Uterus (tissue), 4 donors: ENCODE data around the gene KDM4C. TPM values are rescaled to one million over a fixed set of nuclear protein-coding genes. Genes with fewer than 3 reads are reported as not detected.

Source experiments
- DNase-seq, 2 donors: peaks; one replicate each; pipeline ENCODE4 v3.0.0-alpha.2; 2019 to 2020
- H3K27ac ChIP-seq, 2 donors: fragments of 200-600 bp; sonication (generic); 1 replicate in 1 of 2; 2 replicates in 1 of 2; pipeline ENCODE4 v1.5.1; 2016 to 2018
- H3K27me3 ChIP-seq, 2 donors: fragments of 200-600 bp; sonication (generic); one replicate each; pipeline ENCODE4 v1.5.1; 2018 to 2019; ENCODE audit warnings: control low read depth in 1 of 2
- H3K36me3 ChIP-seq, 2 donors: fragments of 200-600 bp; sonication (generic); one replicate each; pipeline ENCODE4 v1.5.1; 2019; ENCODE audit warnings: control low read depth in 1 of 2
- H3K4me1 ChIP-seq, 2 donors: fragments of 200-600 bp; sonication (generic); one replicate each; pipeline ENCODE4 v1.5.1; 2018 to 2019; ENCODE audit warnings: control low read depth in 1 of 2
- H3K4me3 ChIP-seq, 2 donors: fragments of 200-600 bp; sonication (generic); 1 replicate in 1 of 2; 2 replicates in 1 of 2; pipeline ENCODE4 v1.5.1; 2018 to 2019; ENCODE audit warnings: mild to moderate bottlenecking in 1 of 2
- H3K9me3 ChIP-seq, 2 donors: fragments of 200-600 bp; sonication (generic); one replicate each; pipeline ENCODE4 v1.5.1; 2019; ENCODE audit warnings: control low read depth in 1 of 2
- POLR2A ChIP-seq, 2 donors: fragments of 450-650 bp; IDR thresholded peaks; one replicate each; pipeline ENCODE4 v1.6.1; 2016; ENCODE audit warnings: antibody characterized with exemption in 2 of 2, mild to moderate bottlenecking in 1 of 2, moderate library complexity in 1 of 2
- intact Hi-C: fragments of 100-400 bp; cut with DNase I; formaldehyde crosslinking; loops from one replicate; pipeline ENCODE4 v1.15.1; 2023; ENCODE audit warnings: low total_unique reads
- total RNA-seq, 4 donors: library from RNA; depleted of rRNA in 3 of 4; stranded (reverse); fragments of >200 nt in 3 of 4; gene quantifications; one replicate each; pipeline versions ENCODE4 v1.1.0 to v1.2.4, GENCODE V29; 2014 to 2023
- TF ChIP-seq, protein P1 (sequence below), 4 experiments: fragments of 200-600 bp in 2 of 4; fragments of 450-650 bp in 2 of 4; sonication (generic) in 2 of 4; IDR thresholded peaks; one replicate each; pipeline ENCODE4 v1.5.1; 2016 to 2019; ENCODE audit warnings: antibody characterized with exemption in 4 of 4, mild to moderate bottlenecking in 2 of 4, moderate library complexity in 1 of 4
- donor health status: DM: yes; HTN: yes; CAD: no.

The KDM4C gene
- total RNA-seq, 4 donors from 2014 or later, result 29.1 to 61.4 (median 45.5) TPM

DNA sequence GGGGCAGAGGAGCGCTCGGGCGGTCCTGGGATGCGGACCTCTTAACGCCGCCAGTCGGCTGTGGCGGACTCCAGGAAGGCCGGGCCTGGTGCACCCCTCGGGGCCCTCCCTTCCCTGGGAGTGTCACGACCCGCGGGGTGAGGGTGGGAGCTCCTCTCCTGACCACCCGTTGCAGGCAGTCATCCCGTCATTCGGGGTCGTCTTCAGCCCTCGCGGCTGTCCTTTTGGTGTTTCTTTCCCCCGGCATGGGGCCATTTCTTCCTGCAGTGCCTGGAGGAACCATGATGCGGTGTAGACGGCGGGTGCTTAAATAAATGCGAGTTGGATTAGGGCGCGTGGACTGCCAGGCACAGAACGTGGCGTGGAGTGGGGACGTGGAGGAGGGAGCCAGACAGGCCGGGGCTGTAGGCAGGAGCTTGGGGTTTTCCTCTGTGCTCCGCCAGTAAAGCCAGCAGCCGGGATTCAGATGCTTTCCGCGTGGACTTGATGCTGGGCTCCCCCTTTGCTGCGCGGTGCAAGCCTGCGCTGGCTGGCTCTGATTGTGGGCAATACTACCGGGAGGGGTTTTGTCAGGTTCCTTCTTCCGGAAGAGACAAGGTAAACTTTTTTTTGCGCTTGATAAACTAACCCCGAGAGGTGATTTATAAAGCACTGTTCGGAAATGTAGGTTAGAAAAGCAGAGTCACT is 868 bp downstream of the KDM4C start:
- Histone ChIP-seq H3K27me3 (no peaks in the 10 kb centered on the region), H3K4me3 (peak overlapping the region; percentile 82), H3K36me3 (no peaks in the 10 kb centered on the region), H3K4me1 (peaks cover 0 to 3% of the 10 kb centered on the region in 2 donors), H3K9me3 (no peaks in the 10 kb centered on the region), H3K27ac (peak overlapping the region; percentile 92 to 97)
- intact Hi-C loops, result no loop called here
- DNase-seq, result peak; percentile 35 to 39
- TF ChIP-seq, protein P1, sequence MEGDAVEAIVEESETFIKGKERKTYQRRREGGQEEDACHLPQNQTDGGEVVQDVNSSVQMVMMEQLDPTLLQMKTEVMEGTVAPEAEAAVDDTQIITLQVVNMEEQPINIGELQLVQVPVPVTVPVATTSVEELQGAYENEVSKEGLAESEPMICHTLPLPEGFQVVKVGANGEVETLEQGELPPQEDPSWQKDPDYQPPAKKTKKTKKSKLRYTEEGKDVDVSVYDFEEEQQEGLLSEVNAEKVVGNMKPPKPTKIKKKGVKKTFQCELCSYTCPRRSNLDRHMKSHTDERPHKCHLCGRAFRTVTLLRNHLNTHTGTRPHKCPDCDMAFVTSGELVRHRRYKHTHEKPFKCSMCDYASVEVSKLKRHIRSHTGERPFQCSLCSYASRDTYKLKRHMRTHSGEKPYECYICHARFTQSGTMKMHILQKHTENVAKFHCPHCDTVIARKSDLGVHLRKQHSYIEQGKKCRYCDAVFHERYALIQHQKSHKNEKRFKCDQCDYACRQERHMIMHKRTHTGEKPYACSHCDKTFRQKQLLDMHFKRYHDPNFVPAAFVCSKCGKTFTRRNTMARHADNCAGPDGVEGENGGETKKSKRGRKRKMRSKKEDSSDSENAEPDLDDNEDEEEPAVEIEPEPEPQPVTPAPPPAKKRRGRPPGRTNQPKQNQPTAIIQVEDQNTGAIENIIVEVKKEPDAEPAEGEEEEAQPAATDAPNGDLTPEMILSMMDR (IDR thresholded peaks at IDR 0.05), result peak in 1 of 4 experiments; percentile 23
- no peak for TF ChIP-seq POLR2A (IDR thresholded peaks at IDR 0.05)

DNA sequence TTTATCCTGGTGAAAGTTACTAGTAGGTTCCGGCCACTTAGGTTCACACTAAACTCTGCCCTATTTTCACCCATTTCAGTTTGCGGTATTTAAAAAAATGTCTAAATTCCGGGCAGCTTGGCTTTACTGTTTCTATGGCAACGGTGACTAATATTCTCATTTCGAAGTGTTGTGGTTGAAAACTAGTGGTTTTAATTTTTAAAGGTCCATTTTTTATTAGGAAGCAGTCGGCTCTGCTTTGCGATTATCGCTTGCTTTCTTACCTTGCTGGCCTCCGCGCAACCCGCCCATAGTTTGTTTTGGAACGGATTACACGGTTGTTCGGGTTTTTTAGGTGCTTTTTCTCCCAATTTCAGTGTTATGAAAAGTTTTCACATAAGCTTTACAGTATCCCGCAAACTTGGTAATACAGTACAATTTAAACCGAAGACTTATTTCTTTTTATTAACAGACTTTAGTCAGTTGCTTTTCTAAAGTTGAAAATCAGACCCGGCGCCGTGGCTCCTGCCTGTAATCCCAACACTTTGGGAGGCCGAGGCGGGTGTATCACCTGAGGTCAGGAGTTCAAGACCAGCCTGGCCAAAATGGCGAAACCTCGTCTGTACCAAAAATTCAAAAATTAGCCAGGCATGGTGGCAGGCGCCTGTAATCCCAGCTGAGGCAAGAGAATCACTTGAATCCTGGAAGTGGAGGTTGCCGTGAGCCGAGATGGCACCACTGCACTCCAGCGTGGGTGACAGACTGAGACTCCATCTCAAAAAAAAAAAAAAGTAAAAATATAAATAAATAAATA is 1.6 kb downstream of the KDM4C start:
- peak overlapping the region; percentile 92 to 97 for H3K27ac ChIP-seq

GRCh38 chr9:6761306-6761705 is 3.5 kb downstream of the KDM4C start:
- DNase-seq, result no peak
- intact Hi-C loops, result no loop called here
- H3K27ac ChIP-seq, result no peak overlapping the region

More for the DNA sequence above, 1.6 kb downstream of the KDM4C start:
- H3K4me3 ChIP-seq, result peak overlapping the region; percentile 82
- H3K9me3 ChIP-seq, result no peaks in the 10 kb centered on the region
- H3K4me1 ChIP-seq, result peaks cover 0 to 3% of the 10 kb centered on the region in 2 donors
- no peaks in the 10 kb centered on the region for H3K27me3 ChIP-seq
- intact Hi-C loops, result no loop called here
- TF ChIP-seq POLR2A (IDR thresholded peaks at IDR 0.05), result no peak
- TF ChIP-seq, protein P1 (IDR thresholded peaks at IDR 0.05), result no peak
- H3K36me3 ChIP-seq, result no peaks in the 10 kb centered on the region
- no peak for DNase-seq

DNA sequence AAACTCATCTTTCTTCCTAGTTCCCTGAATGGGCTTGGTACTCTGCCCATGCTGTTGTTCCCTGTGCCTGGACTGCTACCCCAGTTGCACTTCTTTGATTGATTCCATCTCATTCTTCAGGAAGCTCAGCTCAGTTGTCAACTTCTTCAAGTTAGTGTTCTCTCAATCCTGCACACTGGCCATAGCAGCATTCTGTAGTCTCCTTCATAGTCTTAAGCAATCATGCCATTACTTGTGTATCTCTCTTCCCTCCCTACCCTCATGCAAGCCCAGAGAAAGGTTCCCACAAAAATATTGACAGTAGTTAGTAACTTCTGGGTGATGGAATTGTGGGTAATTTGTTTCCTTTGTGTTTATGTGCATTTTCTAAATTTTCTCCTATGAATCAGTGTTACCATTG is 5.5 kb downstream of the KDM4C start:
- peaks cover 3% of the 10 kb centered on the region in 2 donors for H3K4me1 ChIP-seq
- intact Hi-C loops, result no loop called here
- no peak for TF ChIP-seq POLR2A (IDR thresholded peaks at IDR 0.05)
- TF ChIP-seq, protein P1 (IDR thresholded peaks at IDR 0.05), result no peak

More at GRCh38 chr9:6761306-6761705, 3.5 kb downstream of the KDM4C start:
- H3K36me3 ChIP-seq, result no peaks in the 10 kb centered on the region
- no peak overlapping the region for H3K4me3 ChIP-seq
- H3K27me3 ChIP-seq, result no peaks in the 10 kb centered on the region
- no peaks in the 10 kb centered on the region for H3K9me3 ChIP-seq
- H3K4me1 ChIP-seq, result peaks cover 3% of the 10 kb centered on the region in 2 donors
- TF ChIP-seq, protein P1 (IDR thresholded peaks at IDR 0.05), result no peak
- TF ChIP-seq POLR2A (IDR thresholded peaks at IDR 0.05), result no peak

DNA sequence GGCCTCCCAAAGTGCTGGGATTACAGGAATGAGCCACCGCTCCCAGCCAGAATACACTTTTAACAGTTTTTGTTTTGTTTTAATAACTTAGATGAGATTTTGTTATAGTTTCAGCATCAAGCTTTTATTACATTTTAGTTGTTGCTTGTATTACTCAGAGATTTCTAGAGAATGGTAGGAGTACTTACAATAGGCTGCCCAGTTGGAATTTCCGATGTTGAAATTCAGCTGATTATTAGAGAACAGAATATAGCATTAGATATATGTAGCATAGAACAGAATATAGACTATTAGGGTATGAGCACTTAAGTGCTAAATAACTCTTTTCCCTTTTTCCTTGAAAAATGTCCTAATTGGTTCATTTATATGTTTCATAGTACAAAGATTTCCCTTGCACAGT is 6.2 kb downstream of the KDM4C start:
- no peaks in the 10 kb centered on the region for H3K36me3 ChIP-seq
- TF ChIP-seq, protein P1 (IDR thresholded peaks at IDR 0.05), result no peak
- no peak for TF ChIP-seq POLR2A (IDR thresholded peaks at IDR 0.05)
- H3K4me3 ChIP-seq, result no peak overlapping the region
- no peak for DNase-seq
- H3K9me3 ChIP-seq, result no peaks in the 10 kb centered on the region
- peaks cover 3% of the 10 kb centered on the region in 2 donors for H3K4me1 ChIP-seq
- H3K27ac ChIP-seq, result no peak overlapping the region
- intact Hi-C loops, result no loop called here
- H3K27me3 ChIP-seq, result no peaks in the 10 kb centered on the region

More for the DNA sequence above, 5.5 kb downstream of the KDM4C start:
- no peak for DNase-seq
- no peak overlapping the region for H3K27ac ChIP-seq
- H3K27me3 ChIP-seq, result no peaks in the 10 kb centered on the region
- no peaks in the 10 kb centered on the region for H3K36me3 ChIP-seq
- H3K4me3 ChIP-seq, result no peak overlapping the region
- no peaks in the 10 kb centered on the region for H3K9me3 ChIP-seq
